Measurements from ENCODE around the gene ALKAL2. TPM values are rescaled to one million over a fixed set of nuclear protein-coding genes. Genes with fewer than 3 reads are reported as not detected.
A peak's percentile ranks its signal among the peaks of the same experiment; 100 is the strongest.

The ALKAL2 gene
- total RNA-seq, 1 experiment from 2014 or later = not detected

GRCh38 chr2:290090-290722, 2.3 kb upstream of the ALKAL2 start:
- peak; percentile 71 for DNase-seq (ENCODE audit: low spot score)

GRCh38 chr2:289362-290089, 1.6 kb upstream of the ALKAL2 start:
- DNase-seq (ENCODE audit: low spot score) = no peak

GRCh38 chr2:288758-289361, 969 bp upstream of the ALKAL2 start:
- no peak for DNase-seq (ENCODE audit: low spot score)

GRCh38 chr2:287471-287885, 413 bp downstream of the ALKAL2 start:
- no peak for DNase-seq (ENCODE audit: low spot score)

- DNase-seq (ENCODE audit: low spot score) = no peak
Measured at GRCh38 chr2:286774-287392, 1.0 kb downstream of the ALKAL2 start.

GRCh38 chr2:286035-286434, 1.9 kb downstream of the ALKAL2 start:
- DNase-seq (ENCODE audit: low spot score) = no peak

- DNase-seq (ENCODE audit: low spot score) = no peak
Measured at GRCh38 chr2:285531-285930, 2.4 kb downstream of the ALKAL2 start.

- no peak for DNase-seq (ENCODE audit: low spot score)
Measured at GRCh38 chr2:284896-285492, 2.9 kb downstream of the ALKAL2 start.

GRCh38 chr2:283996-284794, 3.7 kb downstream of the ALKAL2 start:
- no peak for DNase-seq (ENCODE audit: low spot score)

- DNase-seq (ENCODE audit: low spot score) = no peak
Measured at GRCh38 chr2:282371-283263, 5.3 kb downstream of the ALKAL2 start.

GRCh38 chr2:281381-281780, 6.5 kb downstream of the ALKAL2 start:
- no peak for DNase-seq (ENCODE audit: low spot score)

GRCh38 chr2:280650-281110, 7.2 kb downstream of the ALKAL2 start:
- DNase-seq (ENCODE audit: low spot score) = no peak

- DNase-seq (ENCODE audit: low spot score) = no peak
Measured at GRCh38 chr2:279956-280649, 7.8 kb downstream of the ALKAL2 start.

- no peak for DNase-seq (ENCODE audit: low spot score)
Measured at GRCh38 chr2:279366-279765, 8.5 kb downstream of the ALKAL2 start.

GRCh38 chr2:278927-279320, 9.0 kb downstream of the ALKAL2 start:
- DNase-seq (ENCODE audit: low spot score) = no peak

GRCh38 chr2:278312-278926, 9.5 kb downstream of the ALKAL2 start:
- no peak for DNase-seq (ENCODE audit: low spot score)

GRCh38 chr2:275466-275865, 12.4 kb downstream of the ALKAL2 start:
- DNase-seq (ENCODE audit: low spot score) = no peak

GRCh38 chr2:274503-274902, 13.4 kb downstream of the ALKAL2 start:
- peak; percentile 15 for DNase-seq (ENCODE audit: low spot score)

GRCh38 chr2:273333-273732, 14.6 kb downstream of the ALKAL2 start:
- DNase-seq (ENCODE audit: low spot score) = peak; percentile 19
